Measurements from ENCODE around the gene PDS5A. TPM values are rescaled to one million over a fixed set of nuclear protein-coding genes. Genes with fewer than 3 reads are reported as not detected.

PDS5A gene
- total and polyA plus RNA-seq, 2 experiments from 2014 or later, result 26.8 to 56.5 TPM

GRCh38 chr4:40016007-40016406 is 38.3 kb upstream of the PDS5A start:
- Histone ChIP-seq H3K9ac (no peak overlapping the region), H3K4me2 (ENCODE audit: unreplicated experiment) (no peak overlapping the region), H3K79me2 (ENCODE audit: insufficient read depth) (no peaks in the 10 kb centered on the region), H3K9me2 (ENCODE audit: insufficient read depth) (no peaks in the 10 kb centered on the region), H3K36me3 (ENCODE audit: low read depth) (no peaks in the 10 kb centered on the region), H4K20me1 (ENCODE audit: insufficient read depth) (no peaks in the 10 kb centered on the region), H3K9me3 (ENCODE audit: low read depth) (no peaks in the 10 kb centered on the region), H3K4me1 (ENCODE audit: insufficient read depth) (no peaks in the 10 kb centered on the region), H3K27ac (no peak overlapping the region), H3K27me3 (replicated peaks; ENCODE audit: insufficient read depth) (no peaks in the 10 kb centered on the region), H3F3A (ENCODE audit: insufficient read depth) (no peaks in the 10 kb centered on the region), H2AFZ (no peak overlapping the region), H3K4me3 (no peak overlapping the region)
- 94 to 95% methylated on average over 2 of the region's 2 CpGs for WGBS, 2 experiments (ENCODE audit: low coverage in 1 of 2, low lambda C conversion rate in 2 of 2, missing lambda C conversion rate in 2 of 2)
- DNase-seq, result no peak
- in situ Hi-C loops (cut with MboI), result no loop called here
- TF ChIP-seq EZH2 (IDR thresholded peaks at IDR 0.05; ENCODE audit: insufficient read depth, poor library complexity, severe bottlenecking) (no peak), EZH2phosphoT487 (IDR thresholded peaks at IDR 0.05; ENCODE audit: insufficient read depth, low read depth) (no peak)

GRCh38 chr4:40003986-40004385 is 26.3 kb upstream of the PDS5A start:
- Histone ChIP-seq H3K4me3 (no peak overlapping the region), H2AFZ (no peak overlapping the region), H3K27ac (no peak overlapping the region), H3K4me1 (ENCODE audit: insufficient read depth) (peaks cover 9% of the 10 kb centered on the region; the same call in 1 of the 2 replicates), H3K36me3 (ENCODE audit: low read depth) (no peaks in the 10 kb centered on the region), H3K9me2 (ENCODE audit: insufficient read depth) (no peaks in the 10 kb centered on the region), H3K79me2 (ENCODE audit: insufficient read depth) (no peaks in the 10 kb centered on the region), H3K27me3 (replicated peaks; ENCODE audit: insufficient read depth) (no peaks in the 10 kb centered on the region), H3K4me2 (ENCODE audit: unreplicated experiment) (no peak overlapping the region), H3K9me3 (ENCODE audit: low read depth) (no peaks in the 10 kb centered on the region), H3K9ac (no peak overlapping the region), H4K20me1 (ENCODE audit: insufficient read depth) (no peaks in the 10 kb centered on the region), H3F3A (ENCODE audit: insufficient read depth) (peaks cover 12% of the 10 kb centered on the region)
- DNase-seq, result peak; percentile 77
- WGBS, 2 experiments (ENCODE audit: low coverage in 1 of 2, low lambda C conversion rate in 2 of 2, missing lambda C conversion rate in 2 of 2), result 30 to 31% methylated on average over 1 of the region's 1 CpG
- TF ChIP-seq EZH2 (IDR thresholded peaks at IDR 0.05; ENCODE audit: insufficient read depth, poor library complexity, severe bottlenecking), result no peak
- TF ChIP-seq EZH2phosphoT487 (IDR thresholded peaks at IDR 0.05; ENCODE audit: insufficient read depth, low read depth), result no peak
- in situ Hi-C loops (cut with MboI), result no loop called here

GRCh38 chr4:40000711-40001110 is 23.0 kb upstream of the PDS5A start:
- no peak overlapping the region for H3K27ac ChIP-seq
- H3K79me2 ChIP-seq (ENCODE audit: insufficient read depth), result no peaks in the 10 kb centered on the region
- H3K4me1 ChIP-seq (ENCODE audit: insufficient read depth), result peaks cover 9% of the 10 kb centered on the region; the same call in 1 of the 2 replicates
- H3K4me3 ChIP-seq, result no peak overlapping the region
- no peak overlapping the region for H3K4me2 ChIP-seq (ENCODE audit: unreplicated experiment)
- no peaks in the 10 kb centered on the region for H3K27me3 ChIP-seq (replicated peaks; ENCODE audit: insufficient read depth)
- DNase-seq, result no peak
- H2AFZ ChIP-seq, result no peak overlapping the region
- in situ Hi-C loops (cut with MboI), result no loop called here
- no peaks in the 10 kb centered on the region for H3K36me3 ChIP-seq (ENCODE audit: low read depth)
- H4K20me1 ChIP-seq (ENCODE audit: insufficient read depth), result no peaks in the 10 kb centered on the region
- no peak for TF ChIP-seq EZH2phosphoT487 (IDR thresholded peaks at IDR 0.05; ENCODE audit: insufficient read depth, low read depth)
- no peak for TF ChIP-seq EZH2 (IDR thresholded peaks at IDR 0.05; ENCODE audit: insufficient read depth, poor library complexity, severe bottlenecking)
- H3K9ac ChIP-seq, result no peak overlapping the region
- no peaks in the 10 kb centered on the region for H3K9me3 ChIP-seq (ENCODE audit: low read depth)
- WGBS, 2 experiments (ENCODE audit: low coverage in 1 of 2, low lambda C conversion rate in 2 of 2, missing lambda C conversion rate in 2 of 2), result 85 to 90% methylated on average over 6 of the region's 6 CpGs
- no peaks in the 10 kb centered on the region for H3K9me2 ChIP-seq (ENCODE audit: insufficient read depth)
- peaks cover 12% of the 10 kb centered on the region for H3F3A ChIP-seq (ENCODE audit: insufficient read depth)

GRCh38 chr4:39998659-39999345 is 21.1 kb upstream of the PDS5A start:
- Histone ChIP-seq H4K20me1 (ENCODE audit: insufficient read depth) (no peaks in the 10 kb centered on the region), H3K4me1 (ENCODE audit: insufficient read depth) (peaks cover 3% of the 10 kb centered on the region; the same call in 1 of the 2 replicates), H3K27me3 (replicated peaks; ENCODE audit: insufficient read depth) (no peaks in the 10 kb centered on the region), H2AFZ (no peak overlapping the region), H3K4me3 (no peak overlapping the region), H3K4me2 (ENCODE audit: unreplicated experiment) (no peak overlapping the region), H3K27ac (no peak overlapping the region), H3F3A (ENCODE audit: insufficient read depth) (peaks cover 5% of the 10 kb centered on the region), H3K9me3 (ENCODE audit: low read depth) (no peaks in the 10 kb centered on the region), H3K79me2 (ENCODE audit: insufficient read depth) (no peaks in the 10 kb centered on the region), H3K36me3 (ENCODE audit: low read depth) (no peaks in the 10 kb centered on the region), H3K9ac (no peak overlapping the region), H3K9me2 (ENCODE audit: insufficient read depth) (no peaks in the 10 kb centered on the region)
- no peak for TF ChIP-seq EZH2 (IDR thresholded peaks at IDR 0.05; ENCODE audit: insufficient read depth, poor library complexity, severe bottlenecking)
- no peak for TF ChIP-seq EZH2phosphoT487 (IDR thresholded peaks at IDR 0.05; ENCODE audit: insufficient read depth, low read depth)
- no peak for DNase-seq
- 89 to 91% methylated on average over 4 to 8 of the region's 8 CpGs for WGBS, 2 experiments (ENCODE audit: low coverage in 1 of 2, low lambda C conversion rate in 2 of 2, missing lambda C conversion rate in 2 of 2)
- in situ Hi-C loops (cut with MboI), result no loop called here
